Right lobe of liver (tissue), 6 donors: Measurements from ENCODE around the gene STK32A. TPM values are rescaled to one million over a fixed set of nuclear protein-coding genes. Genes with fewer than 3 reads are reported as not detected.

Experiments
- ATAC-seq, 4 donors: fragments of 200-7000 bp; cut with Tn5 transposase; one replicate each; pipeline ENCODE4 v1.9.1; 2020; ENCODE audit warnings: mild to moderate bottlenecking in 4 of 4, moderate library complexity in 4 of 4
- DNase-seq, 3 donors: peaks; one replicate each; pipeline ENCODE4 v3.0.0-alpha.2; 2020
- H3K27ac ChIP-seq, 3 donors: fragments of 200-600 bp; one replicate each; pipeline ENCODE4 v1.8.0; 2022
- H3K27me3 ChIP-seq, 2 donors: fragments of 200-600 bp; one replicate each; pipeline ENCODE4 v1.8.0; 2022
- H3K36me3 ChIP-seq, 4 donors: fragments of 200-600 bp; sonication (generic) in 1 of 4; one replicate each; pipeline versions ENCODE4 v1.5.1 to v1.8.0; 2017 to 2022; ENCODE audit warnings: control low read depth in 1 of 4
- H3K4me1 ChIP-seq, 4 donors: fragments of 200-600 bp; sonication (generic) in 1 of 4; one replicate each; pipeline versions ENCODE4 v1.5.1 to v1.8.0; 2017 to 2022; ENCODE audit warnings: control low read depth in 1 of 4
- H3K4me3 ChIP-seq, 3 donors: fragments of 200-600 bp; one replicate each; pipeline ENCODE4 v1.8.0; 2022
- H3K9me3 ChIP-seq, 4 donors: fragments of 200-600 bp; sonication (generic) in 1 of 4; one replicate each; pipeline versions ENCODE4 v1.5.1 to v1.8.0; 2017 to 2022; ENCODE audit warnings: control low read depth in 1 of 4
- POLR2A ChIP-seq: fragments of 450-650 bp; IDR thresholded peaks from one replicate; pipeline ENCODE4 v1.6.1; 2017; ENCODE audit warnings: antibody characterized with exemption, mild to moderate bottlenecking
- WGBS: methylation state at CpG from one replicate; pipeline ENCODE4 v1.1.6; 2018; ENCODE audit warnings: low coverage, low lambda C conversion rate; ENCODE audit not compliant: insufficient coverage; ENCODE audit errors: missing lambda C conversion rate; 5-methylcytosine and 5-hydroxymethylcytosine counted together
- intact Hi-C, 2 donors: fragments of 100-400 bp; cut with DNase I; formaldehyde crosslinking; loops; one replicate each; pipeline versions ENCODE4 v1.11.2 to v1.14.1; 2022
- total RNA-seq, 6 experiments: library from RNA; depleted of rRNA in 2 of 6; stranded (reverse); fragments of >200 nt in 2 of 6; fragmentation: NEBNext Ultra II Directional in 3 of 6; extraction: Animal tissue kit (Norgen Biotek cat#: 25700) in 3 of 6; gene quantifications; one replicate each; pipeline versions ENCODE4 v1.1.0 to v1.2.4, GENCODE V29; 2016 to 2023
- TF ChIP-seq, protein P1 (sequence below), 4 donors: fragments of 200-600 bp in 3 of 4; fragments of 450-650 bp in 1 of 4; IDR thresholded peaks; one replicate each; pipeline versions ENCODE4 v1.5.1 to v1.8.0; 2016 to 2022; ENCODE audit warnings: antibody characterized with exemption in 4 of 4, mild to moderate bottlenecking in 2 of 4
- donor health status: DM: no; HTN: yes; CAD: no.
- donor health status: DM: no; HTN: no; CAD: no.
- donor health status: DM: no; HTN: no; CAD: no.
- donor health status: DM: no; HTN: yes; CAD: no.
- donor health status: DM: no; HTN: yes; CAD: no.

Gene STK32A
- total RNA-seq, 6 experiments from 2014 or later: 0.05 to 0.42 (median 0.15) TPM; not detected in 3

DNA sequence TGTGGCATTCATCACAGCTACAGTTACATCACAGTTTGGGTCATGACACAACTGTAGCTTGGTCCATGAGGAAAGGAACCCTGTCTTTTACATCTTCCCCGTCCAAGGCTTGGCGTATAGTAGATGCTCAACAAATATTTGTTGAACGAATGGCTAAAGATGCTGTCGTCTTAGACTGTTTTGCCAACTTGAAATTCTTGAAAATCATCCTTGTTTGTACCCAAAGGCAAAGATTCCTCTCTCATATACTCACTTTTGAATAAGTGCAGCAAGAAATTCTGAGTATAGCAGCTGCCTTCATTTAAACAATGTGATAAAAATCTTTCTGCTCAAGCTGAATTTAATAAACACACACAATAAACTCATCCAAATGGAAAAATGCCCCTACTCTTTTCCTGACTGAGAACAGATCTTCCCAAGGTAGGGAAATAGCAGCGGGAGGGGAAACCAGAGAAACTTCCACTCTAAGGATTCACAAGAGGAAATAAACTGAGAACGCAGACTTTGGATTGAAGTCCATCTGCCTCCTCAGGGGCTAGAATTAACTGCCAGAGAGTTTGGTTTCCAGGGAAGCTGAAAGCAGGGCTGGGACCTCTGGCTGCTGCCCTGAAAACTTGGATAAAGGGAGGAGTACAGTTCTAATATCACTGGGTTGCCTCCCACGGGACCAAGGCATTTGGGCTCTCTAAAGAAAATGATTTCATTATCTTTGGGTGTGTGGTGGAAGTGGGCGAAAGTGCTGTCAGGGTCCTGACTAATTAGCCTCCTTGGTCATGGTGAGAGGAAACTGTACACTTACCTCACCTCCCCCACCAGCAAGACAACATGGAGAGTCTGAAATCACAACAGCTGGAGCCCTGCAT lies 175.9 kb downstream of the STK32A start:
- Histone ChIP-seq H3K9me3 (no peaks in the 10 kb centered on the region), H3K36me3 (no peaks in the 10 kb centered on the region), H3K4me1 (no peaks in the 10 kb centered on the region), H3K27me3 (no peaks in the 10 kb centered on the region), H3K4me3 (no peak overlapping the region), H3K27ac (no peak overlapping the region)
- no peak for TF ChIP-seq POLR2A
- TF ChIP-seq, protein P1, sequence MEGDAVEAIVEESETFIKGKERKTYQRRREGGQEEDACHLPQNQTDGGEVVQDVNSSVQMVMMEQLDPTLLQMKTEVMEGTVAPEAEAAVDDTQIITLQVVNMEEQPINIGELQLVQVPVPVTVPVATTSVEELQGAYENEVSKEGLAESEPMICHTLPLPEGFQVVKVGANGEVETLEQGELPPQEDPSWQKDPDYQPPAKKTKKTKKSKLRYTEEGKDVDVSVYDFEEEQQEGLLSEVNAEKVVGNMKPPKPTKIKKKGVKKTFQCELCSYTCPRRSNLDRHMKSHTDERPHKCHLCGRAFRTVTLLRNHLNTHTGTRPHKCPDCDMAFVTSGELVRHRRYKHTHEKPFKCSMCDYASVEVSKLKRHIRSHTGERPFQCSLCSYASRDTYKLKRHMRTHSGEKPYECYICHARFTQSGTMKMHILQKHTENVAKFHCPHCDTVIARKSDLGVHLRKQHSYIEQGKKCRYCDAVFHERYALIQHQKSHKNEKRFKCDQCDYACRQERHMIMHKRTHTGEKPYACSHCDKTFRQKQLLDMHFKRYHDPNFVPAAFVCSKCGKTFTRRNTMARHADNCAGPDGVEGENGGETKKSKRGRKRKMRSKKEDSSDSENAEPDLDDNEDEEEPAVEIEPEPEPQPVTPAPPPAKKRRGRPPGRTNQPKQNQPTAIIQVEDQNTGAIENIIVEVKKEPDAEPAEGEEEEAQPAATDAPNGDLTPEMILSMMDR (IDR thresholded peaks at IDR 0.05): no peak
- WGBS: 54% methylated on average over 7 of the region's 8 CpGs
- DNase-seq (no peak), ATAC-seq (no peak)
- intact Hi-C loops: no loop called here

DNA sequence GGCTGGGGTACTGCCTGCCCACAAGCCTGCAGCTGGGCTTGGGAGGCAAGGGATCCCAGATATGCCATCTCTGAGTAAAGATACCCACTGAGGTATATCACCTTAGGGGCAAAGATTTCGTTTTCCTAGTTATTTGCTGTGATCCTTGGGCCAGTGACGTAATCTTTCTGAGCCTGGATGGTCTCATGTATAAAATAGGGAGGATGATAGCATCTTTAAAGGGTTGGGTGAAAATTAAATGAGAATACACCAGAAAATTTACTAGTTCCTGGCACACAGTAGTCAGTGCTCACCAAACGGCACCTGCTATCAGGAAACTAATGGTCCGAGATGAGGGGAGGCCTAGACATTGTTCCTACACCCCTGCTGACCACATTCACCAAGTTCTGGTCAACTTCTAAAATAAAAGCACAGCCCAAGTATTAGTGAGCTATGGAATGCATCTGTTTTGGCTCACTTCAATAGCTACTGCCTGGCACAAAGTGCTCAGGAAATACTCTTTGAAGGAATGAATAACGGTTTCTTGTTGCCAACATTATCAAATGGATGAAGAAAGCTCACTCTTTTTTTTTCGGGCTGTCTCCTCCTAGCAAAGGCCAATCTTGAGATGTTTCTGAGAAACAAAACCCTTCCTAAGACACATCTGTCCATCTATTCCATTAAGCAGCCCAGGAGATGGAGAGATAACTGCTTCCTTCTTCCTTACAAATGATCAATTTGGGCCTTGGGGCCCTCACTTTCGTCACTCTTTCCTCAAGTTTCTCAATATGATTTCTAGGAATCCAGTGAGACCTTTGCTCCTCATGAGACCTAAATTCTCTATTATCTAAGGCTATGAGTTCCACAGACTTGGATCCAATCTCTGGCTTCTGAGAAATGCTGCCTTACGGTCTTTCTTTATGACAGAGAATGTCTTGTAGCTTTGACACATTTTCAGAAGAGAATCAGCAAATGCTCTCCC lies 176.8 kb downstream of the STK32A start:
- intact Hi-C loops: no loop called here
- DNase-seq (no peak), ATAC-seq (no peak)
- H3K4me1 ChIP-seq: no peaks in the 10 kb centered on the region
- H3K4me3 ChIP-seq: no peak overlapping the region
- H3K27me3 ChIP-seq: no peaks in the 10 kb centered on the region
- H3K27ac ChIP-seq: no peak overlapping the region
- 52% methylated on average over 8 of the region's 8 CpGs for whole genome bisulfite sequencing
- H3K36me3 ChIP-seq: no peaks in the 10 kb centered on the region
- TF ChIP-seq POLR2A: no peak
- TF ChIP-seq, protein P1 (IDR thresholded peaks at IDR 0.05): no peak
- no peaks in the 10 kb centered on the region for H3K9me3 ChIP-seq

DNA sequence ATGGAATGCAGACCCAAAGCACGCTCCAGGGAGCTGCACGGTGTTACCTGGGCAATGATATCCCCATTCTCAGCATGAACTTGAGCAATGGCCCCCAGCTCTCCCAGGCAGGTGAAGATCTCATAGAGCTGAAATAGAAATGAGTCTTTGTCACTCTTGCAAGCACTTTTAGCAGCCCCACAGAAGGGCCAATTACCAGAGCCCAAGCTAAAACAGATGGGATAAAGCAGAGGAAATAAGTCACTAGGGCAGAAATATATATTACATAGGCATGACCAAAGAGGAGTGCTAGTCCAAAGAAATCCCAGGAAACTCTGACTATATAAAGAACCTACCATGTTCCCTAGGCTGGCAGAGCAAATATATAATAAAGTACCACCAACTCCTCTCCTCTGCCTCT lies 177.7 kb downstream of the STK32A start:
- Histone ChIP-seq H3K4me1 (no peaks in the 10 kb centered on the region), H3K27me3 (no peaks in the 10 kb centered on the region), H3K4me3 (no peak overlapping the region), H3K36me3 (no peaks in the 10 kb centered on the region), H3K9me3 (no peaks in the 10 kb centered on the region), H3K27ac (no peak overlapping the region)
- DNase-seq (no peak), ATAC-seq (no peak)
- intact Hi-C loops: no loop called here
- no peak for TF ChIP-seq POLR2A
- TF ChIP-seq, protein P1 (IDR thresholded peaks at IDR 0.05): no peak
- 78% methylated on average over 2 of the region's 2 CpGs for WGBS

DNA sequence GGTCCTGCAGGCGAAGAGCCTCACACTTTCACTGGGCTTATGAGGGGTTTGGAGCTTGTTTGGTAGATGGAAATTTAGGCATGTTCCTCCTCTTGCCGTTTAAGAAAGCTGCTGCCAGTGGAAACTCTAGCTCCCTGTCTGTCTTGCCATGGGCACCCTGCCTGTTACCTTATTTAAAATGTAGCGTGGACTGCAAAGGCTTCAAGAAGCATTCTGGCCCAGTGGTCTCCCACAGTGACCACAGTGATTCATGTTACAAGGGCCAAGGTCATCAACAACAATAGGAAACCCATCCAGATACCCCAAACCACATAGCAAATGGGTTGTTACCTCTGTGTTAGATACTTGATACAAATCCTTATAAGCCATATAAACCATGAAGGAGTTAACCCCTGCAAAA lies 178.4 kb downstream of the STK32A start:
- Histone ChIP-seq H3K27ac (no peak overlapping the region), H3K4me1 (no peaks in the 10 kb centered on the region), H3K36me3 (no peaks in the 10 kb centered on the region), H3K9me3 (no peaks in the 10 kb centered on the region), H3K4me3 (no peak overlapping the region), H3K27me3 (no peaks in the 10 kb centered on the region)
- DNase-seq (no peak), ATAC-seq (no peak)
- intact Hi-C loops: no loop called here
- TF ChIP-seq POLR2A: no peak
- TF ChIP-seq, protein P1 (IDR thresholded peaks at IDR 0.05): no peak
- WGBS: 72% methylated on average over 3 of the region's 3 CpGs
